Stimulated activated CD4-positive, alpha-beta T cell treated with anti-CD3 and anti-CD28 coated beads, Interleukin-4, amount 100 ng/mL, for 48 hours (primary cell): ENCODE results near the gene GUCY2D.

Experiments
- DNase-seq, 2 donors: peaks; one replicate each; pipeline ENCODE4 v3.0.0-alpha.2; 2020; ENCODE audit warnings: low read depth in 2 of 2

The GUCY2D gene

DNA sequence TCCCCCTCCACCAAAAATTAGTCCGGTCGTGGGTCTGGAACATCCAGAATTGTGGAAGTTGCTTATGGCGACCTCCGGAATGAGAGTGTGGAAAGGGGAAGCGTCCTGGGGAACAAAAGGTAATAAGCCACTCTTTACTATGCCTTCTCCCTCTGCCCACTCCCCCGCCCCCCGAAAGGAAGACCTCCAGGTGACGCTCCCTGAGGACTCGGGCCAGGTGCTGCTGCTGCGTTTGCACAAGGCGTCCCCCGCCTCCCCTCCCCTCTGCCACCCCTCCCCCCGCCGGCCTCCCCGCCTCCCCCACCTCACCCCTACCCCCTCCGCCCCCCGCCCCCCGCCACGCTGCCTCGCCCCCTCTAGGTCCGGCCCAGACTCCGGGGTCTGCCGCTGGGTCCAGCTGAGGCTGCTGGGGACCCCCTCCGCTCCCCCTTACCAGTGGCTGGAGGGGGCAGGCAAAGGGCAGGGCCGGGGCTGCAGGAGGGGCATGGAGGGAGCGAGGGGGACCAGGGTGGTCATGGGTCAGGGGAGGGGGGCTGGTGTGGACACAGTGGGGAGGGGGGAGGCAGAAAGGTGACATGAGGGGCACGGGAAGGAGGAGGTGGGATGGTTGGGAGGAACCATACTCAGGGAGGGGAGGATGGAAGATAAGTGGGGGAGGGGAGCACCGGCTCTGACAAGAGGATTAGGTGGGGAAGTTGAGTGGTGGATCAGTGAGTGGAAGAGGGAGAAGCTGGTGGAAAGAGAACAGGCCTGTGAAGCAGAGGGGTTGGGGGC, 61.5 kb downstream of the GUCY2D start:
- no peak for DNase-seq

DNA sequence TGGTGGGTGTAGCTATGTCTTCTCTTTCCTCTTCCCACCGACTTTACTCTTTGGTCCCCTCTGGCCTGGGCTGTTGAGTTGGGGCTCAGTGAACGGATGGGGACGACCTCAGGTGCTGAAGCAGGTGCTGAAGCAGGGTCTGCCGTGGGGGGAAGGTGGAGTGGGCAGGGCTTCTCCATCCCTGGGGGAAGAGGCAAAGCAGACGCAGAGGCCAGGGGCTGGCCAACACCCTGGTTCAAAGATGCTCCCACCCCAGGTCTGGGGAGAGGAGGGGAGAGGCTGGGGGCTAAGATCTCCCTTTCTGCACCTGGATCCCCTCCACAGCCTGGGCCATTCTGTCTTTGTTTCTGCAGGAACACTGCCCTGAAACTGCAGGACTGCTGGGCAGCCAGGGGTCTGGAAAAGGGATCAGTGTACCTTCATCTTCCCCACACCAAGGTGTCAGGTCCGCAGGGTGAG, 62.2 kb downstream of the GUCY2D start:
- DNase-seq = no peak

DNA sequence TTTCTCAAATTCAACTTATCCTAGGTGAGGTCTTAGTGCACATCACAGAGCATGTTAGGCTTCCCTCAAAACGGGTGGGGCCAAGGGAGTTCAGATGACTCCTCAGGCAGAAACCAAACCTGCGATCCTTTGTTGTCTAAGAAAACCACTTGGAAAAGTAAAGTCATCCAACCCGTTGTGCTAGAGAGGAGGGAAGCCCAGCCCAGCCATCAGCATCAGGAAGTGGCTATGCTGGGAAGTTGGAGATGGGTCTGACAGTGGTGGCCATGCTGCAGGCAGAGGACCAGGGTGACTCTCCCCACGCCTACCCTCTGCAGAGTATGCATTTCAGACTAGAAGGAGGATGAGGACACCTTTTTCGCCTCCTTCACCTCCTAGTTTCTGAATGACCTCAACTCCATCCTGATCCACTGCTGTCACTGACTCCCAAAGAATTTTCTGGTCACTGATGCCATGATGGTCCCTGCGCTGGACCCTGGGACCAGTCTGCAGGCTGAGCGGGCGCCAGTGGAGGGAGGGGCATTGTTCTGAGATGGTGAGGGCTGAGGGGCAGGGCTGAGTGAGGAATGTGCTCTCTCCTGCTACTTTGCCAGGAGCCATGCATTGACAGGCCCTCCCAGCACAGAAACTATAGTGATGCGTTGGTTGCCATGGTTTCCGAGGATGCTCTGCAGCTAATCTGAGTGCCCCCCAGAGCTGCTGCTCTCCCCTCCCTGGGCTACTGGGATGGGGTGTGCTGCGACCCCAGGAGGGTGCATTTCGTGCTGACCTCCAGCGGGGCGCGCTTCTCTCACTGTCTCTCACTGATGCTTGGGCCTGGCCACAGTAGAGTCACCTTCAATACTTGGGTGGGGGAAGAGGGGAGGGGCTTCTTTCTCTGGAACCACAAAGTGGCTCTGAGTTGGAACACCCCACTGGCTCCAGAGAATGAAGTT, 64.7 kb downstream of the GUCY2D start:
- DNase-seq = no peak

DNA sequence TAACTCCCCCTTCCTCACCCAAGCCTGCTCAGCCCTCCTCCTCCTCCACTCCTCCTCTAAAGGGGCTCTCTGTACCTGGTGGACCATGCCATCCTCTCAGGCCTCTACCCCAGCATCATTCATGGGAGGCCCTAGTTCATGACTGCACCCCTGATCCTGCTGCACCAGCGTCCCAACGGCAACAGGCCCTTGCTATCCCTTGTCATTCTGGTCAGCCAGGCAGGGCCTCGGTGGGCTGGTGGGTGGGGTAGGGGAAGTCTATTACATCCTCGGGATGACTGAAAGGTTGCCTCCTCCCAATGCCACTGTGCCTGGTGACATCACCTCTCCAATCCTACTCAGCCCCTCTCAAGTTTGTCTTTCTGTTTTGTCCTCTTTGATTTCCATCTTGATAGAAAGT, 65.4 kb downstream of the GUCY2D start:
- no peak for DNase-seq

DNA sequence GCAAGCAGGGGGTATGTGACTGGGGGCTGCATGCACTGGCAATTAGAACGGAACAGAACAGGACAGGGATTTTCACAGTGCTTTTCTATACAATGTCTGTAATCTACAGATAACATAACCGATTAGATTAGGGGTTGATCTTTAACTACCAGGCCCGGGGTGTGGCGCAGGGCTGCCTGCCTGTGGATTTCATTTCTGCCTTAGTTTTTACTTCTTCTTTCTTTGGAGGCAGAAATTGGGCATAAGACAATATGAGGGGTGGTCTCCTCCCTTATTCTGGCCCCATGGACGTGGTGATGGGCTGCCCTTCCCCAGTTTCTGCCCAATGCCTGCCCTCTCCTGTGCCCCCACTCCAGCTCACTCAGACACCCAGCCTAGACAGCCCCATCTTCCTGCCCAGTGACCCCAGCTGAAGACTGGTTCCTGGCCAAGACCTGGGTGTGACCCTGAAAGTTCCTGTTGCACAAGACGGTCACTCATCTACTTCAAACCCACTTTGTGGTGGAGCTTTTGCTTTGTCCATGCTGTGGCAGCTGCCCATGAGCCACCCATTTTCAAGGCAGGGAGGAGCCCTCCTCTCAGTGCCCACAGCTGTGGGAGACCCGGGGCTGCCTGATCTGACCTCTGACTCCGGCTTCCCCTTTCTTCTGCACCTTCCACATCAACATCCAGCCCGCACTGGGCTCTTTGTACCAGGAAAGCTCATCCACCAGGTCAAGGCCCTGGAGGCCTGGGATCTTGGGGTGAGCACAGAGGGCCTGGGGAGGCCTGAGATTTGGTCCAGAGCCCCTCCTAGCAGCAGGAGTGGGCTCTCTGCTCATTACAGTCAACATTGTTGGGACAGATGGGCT, 66.5 kb downstream of the GUCY2D start:
- no peak for DNase-seq

DNA sequence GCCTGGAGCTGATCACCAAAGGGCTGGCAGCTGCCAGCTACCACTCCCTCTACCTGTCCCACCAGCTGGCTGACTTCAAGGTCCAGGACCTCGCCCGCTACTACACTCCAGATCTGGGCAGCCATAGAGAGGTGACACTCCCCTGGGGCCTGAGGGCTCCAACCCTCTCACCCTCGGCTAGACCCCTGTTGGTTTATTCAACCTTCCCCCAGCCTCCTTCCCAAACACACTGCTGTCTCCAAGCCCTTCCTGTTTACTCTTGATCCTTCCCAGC, 67.1 kb downstream of the GUCY2D start:
- no peak for DNase-seq
